CD4-positive, alpha-beta T cell treated with Interleukin-4 for 1 hour (primary cell): ENCODE results near the gene C6orf89.

Experiments
- DNase-seq, 2 donors: peaks; one replicate each; pipeline ENCODE4 v3.0.0-alpha.2; 2020 to 2022

The C6orf89 gene, protein sequence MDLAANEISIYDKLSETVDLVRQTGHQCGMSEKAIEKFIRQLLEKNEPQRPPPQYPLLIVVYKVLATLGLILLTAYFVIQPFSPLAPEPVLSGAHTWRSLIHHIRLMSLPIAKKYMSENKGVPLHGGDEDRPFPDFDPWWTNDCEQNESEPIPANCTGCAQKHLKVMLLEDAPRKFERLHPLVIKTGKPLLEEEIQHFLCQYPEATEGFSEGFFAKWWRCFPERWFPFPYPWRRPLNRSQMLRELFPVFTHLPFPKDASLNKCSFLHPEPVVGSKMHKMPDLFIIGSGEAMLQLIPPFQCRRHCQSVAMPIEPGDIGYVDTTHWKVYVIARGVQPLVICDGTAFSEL

DNA sequence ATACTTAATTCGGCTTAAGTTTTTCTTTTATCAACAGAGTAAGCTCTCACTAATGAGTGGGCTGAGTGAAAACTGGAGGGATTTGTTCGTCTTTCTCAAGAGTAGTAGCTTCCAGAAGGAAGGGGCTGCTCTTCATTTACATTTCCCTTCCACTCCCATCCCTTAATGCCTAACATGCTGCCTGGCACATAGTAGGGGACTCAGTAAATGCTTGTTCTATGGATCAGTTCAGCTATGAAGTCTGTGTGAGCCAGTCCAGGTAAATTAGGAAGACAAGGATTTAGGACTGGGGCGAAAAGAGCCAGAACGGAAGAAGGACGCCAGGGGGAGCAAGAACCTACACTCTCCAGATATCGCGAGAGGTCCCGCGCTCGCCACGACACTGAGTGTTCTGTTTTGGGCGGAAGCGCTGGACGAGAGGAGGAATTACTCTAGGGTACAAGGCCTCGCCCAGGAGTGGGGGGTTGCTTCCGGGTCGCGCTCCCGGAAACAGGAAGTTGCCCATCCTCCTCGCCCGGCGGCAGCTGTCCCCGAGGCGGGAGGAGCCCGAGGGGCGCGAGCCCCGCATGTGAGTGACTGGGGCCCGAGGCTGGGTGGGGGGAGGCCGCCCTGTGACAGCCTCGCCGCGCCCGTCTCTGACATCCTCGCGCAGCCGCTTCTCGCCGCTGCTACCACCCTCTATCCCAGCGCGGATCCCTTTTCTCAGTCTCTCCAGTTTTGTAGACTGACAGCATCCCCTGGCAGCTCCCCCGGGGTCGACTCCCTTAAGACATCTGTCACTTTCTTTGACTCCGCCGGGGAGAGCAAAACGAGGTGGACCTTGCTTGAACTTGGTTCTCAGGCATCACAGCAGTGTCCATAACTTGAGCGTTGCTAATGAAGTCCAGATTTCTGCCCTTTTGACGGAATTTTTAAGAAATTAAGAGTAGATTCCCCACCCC is at the start of gene C6orf89:
Gene C6orf89, plus strand, starts transcription at position 492 of the 941 bp plus-strand sequence. CDS start 13,493 bp downstream, outside the sequence.
- peak; percentile 97 to 98 for DNase-seq

DNA sequence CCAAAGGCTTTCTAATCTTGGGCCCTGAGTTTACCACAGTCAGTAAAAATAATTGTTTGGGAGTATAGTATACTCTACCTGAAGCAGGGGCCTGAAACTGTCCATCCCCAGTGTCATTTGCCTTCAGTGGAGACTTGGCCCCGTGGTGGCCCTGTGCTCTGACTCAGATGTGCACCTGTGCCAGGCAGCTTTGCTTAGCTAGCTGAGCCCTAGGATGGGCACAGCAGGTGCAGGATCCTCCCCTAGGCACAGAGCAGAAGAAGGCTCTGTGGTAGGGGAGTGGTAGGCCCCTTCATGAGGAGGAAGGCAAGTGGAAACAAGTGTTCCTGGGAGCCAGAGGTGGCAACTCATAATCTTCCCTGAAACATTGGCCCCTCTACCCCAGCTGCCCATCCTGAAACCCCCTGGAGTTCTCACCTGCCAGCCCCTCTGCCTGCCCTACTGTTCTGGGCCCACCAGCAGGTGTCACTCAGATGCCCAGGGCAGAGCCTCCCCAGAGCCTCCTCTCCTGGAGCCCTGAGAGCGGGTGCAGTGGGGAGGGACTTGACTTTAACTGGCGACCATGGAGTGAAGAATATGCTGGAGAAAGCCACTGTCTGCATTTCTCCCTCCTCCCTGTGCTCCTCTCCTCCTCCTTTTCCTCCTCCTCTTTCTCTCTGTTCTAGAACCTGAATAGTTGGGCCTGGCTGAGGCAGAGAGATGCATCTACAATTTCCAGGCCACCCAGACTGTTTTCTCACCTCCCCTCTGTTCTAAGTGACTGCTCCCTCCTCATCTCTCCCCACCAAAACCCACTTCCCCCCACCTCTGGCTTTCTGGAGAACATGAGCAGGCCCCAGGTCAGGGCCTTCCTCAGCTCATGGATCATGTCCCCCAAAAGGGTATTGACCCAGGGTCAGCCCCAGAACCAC is 49.4 kb upstream of the C6orf89 start:
- DNase-seq = no peak

DNA sequence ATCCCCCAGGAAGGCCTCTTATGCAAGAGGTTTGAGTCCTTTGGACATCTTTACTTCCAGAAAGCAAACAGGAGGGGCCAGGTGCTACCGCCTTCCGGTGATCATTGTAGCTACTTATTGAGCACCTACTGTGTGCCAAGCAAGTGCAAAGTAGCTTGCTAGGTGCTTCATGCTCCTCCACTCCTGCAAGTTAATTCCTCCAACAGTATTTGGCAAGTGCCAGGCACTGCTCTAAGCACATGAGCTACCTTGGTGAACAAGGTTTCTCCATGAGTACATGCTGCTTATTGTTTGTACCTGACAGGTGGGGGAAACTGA is 48.8 kb upstream of the C6orf89 start:
- DNase-seq = no peak

DNA sequence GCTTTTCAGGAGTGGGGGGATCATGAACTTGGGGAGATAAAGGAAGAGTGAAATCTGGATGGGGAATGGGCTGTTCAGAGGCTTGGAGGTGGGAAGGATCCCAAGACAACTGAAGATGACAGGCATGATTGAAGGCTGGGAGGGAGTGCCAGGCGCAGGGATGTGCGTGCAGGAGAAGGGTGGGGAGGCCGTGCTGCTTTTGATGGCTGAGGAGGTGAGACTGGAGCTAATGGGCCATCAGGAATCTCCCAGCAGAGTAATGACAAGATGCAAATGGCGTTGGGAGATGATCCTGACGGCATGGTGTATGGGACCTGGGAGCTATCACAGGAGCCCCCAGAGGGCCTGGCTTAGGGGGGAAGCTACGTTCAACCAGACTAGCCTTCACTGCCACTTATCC is 48.1 kb upstream of the C6orf89 start:
- DNase-seq = no peak

DNA sequence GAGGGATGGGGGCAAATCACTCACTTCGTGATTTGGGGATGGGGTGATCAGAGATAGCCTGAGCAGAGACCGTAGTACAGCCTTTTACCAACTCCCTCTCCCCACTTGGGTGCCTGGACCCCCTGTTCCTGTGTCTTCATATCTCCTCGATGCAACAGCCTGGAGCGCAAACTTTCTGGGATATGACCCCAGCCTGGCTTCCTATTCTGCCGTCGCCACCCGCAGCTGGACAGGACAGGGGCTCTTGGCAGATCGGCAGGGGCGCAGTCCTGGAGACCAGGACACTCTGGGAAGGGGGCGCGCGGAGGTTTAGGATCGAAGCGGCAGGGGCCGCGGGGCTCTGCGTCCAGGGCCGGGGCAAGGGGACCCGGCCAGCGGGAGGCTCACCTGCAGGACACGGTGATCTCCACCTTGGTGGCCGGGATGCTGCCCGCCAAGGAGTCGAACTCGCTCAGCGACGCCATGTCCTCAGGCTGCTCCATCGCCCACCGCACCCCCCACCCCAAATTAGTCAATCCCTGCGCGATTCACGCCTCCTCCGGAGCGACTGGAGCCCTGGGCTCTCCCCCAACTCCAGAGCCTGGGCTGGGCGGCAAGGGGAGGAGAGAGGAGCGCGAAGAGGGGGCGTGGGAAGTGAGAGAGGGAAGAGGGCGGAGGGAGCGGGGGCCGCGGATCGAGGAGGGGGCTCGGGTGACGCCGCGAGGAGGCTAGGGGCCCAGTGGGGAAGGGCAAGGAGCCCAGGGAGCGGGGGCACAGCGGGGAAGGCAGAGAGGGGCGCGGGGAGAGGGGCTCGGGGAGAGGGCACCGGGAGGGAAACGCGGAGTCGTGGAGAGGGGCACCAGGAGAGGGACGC is 46.6 kb upstream of the C6orf89 start, which contains the start of gene CPNE5:
Gene CPNE5, minus strand, starts transcription at position 549 of the 853 bp plus-strand sequence. Its CDS starts 67 bp downstream, at position 482.
- DNase-seq = no peak

GRCh38 chr6:36839749-36840431 is 45.9 kb upstream of the C6orf89 start:
- peak; percentile 33 to 48 for DNase-seq

DNA sequence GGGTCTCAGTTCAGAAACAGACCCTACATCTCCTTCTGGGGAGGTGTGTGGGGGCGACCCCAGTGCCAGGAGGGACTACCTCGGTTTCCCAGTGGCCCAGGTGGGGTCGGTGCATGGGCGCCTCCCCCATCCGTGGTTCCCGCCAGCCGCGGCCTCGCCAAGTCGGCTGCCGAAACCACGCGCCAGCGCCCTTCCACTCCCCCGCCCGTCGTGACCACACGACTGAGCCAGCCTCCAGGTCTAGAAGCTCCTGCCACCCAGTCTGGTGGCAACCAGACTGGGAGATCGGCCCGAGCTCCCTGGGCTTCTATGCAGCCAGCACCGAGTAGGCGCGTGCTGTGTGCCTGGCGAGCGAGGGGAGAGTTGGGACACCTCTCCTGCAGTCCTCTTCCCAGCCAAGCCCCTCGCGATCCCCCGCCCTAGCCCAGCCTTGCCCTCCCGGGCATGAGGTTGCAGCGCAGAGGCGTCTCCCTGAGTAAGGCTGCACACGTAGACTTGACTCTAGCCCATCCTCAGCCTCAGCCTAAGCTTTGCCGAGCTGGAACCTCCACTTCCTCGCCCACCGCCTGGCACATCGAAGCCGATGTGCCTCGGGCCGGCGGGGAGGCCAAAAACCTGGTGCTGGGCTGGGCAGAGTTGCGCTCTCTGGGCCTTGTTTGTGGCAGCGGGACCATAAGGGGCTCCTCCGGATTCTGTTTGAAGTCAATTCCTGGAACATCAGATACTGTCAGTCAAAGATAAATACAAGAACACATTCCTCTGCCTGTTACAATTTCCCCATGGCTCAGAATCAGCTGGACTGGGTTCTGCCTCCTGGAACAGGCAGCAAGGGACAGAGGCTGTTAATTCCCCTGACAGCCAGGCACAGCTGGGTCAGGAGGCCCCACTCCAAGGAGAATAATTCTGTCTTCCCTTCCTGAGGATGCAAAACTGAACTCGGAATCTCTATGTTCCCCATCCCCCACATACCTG is 45.0 kb upstream of the C6orf89 start:
- peak in 1 of 2 donors; percentile 26 for DNase-seq

- DNase-seq = no peak
Measured at GRCh38 chr6:36841756-36842155, 44.0 kb upstream of the C6orf89 start.

DNA sequence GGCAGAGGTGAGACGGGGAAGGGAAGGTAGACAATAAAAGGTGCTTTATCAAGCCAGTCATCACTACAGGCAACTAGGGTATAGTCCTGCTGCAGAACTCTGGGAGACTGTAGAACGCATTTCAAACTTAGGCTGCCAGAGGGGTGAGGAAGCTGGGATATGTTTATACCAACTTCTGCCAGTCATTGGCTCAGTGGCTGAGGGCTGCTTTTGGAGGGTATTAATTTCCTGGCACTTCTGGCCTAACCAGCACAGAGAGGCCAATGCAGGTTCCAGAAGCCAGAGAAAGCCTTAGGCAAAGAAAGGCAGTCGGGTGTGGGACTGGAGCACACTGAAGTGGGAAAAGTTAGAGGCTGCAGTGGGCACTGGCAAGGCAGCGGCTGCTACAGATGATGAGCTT is 42.6 kb upstream of the C6orf89 start:
- DNase-seq = no peak

DNA sequence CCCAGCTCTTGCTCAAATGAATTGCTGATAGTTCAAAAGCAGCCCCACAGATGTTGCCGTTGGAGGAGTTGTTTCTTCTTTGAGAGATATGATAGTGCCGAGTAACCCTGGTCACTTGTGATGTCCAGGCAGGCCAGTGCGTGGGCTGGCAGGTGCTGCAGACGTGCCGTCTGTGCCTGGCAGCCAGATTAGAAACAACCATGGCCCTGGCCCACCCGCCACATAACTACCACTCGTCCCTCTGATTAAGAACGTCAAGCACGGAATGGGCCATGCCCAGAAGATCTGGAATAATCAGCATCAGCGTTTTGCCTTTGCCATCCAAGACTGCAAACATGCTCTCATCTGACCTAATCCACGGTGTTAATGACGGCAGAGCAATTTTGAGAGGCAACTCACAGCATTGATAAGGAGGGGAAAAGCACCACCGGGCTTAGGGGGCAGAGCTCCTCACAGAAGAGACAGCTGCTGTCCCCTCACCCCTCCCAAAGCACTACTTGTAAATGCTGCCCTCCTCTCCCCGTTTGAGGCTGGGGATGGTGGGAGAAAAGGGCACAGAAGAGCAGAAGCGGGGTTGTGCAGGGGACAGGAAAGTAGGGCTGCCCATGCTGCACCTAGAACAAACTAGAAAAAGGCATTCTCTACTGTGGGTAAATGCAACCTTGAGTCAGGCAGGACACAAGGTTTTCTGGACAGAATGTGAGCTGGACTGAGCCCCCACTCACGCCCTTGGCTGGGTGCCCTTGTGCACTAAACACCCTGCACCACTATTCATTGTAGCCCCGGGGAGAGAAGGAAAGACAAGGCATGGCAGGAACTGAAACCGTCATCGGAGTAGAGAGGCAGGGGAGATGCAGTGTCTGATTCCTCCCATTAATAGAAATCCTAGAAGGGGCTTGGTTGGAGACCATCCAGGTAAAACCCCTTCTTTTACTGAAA is 41.3 kb upstream of the C6orf89 start:
- DNase-seq = no peak

GRCh38 chr6:36845233-36845632 is 40.5 kb upstream of the C6orf89 start:
- no peak for DNase-seq

GRCh38 chr6:36847152-36847551 is 38.6 kb upstream of the C6orf89 start:
- no peak for DNase-seq

- no peak for DNase-seq
Measured at GRCh38 chr6:36847991-36848390, 37.8 kb upstream of the C6orf89 start.

- no peak for DNase-seq
Measured at GRCh38 chr6:36848658-36849441, 36.9 kb upstream of the C6orf89 start.

GRCh38 chr6:36850021-36850420 is 35.7 kb upstream of the C6orf89 start:
- no peak for DNase-seq

GRCh38 chr6:36851149-36851614 is 34.6 kb upstream of the C6orf89 start:
- DNase-seq = peak; percentile 37 to 52

GRCh38 chr6:36851626-36852025 is 34.1 kb upstream of the C6orf89 start:
- no peak for DNase-seq
